H1 (cell line): Measurements from ENCODE around the gene DAGLA. TPM values are rescaled to one million over a fixed set of nuclear protein-coding genes. Genes with fewer than 3 reads are reported as not detected.

Source experiments
- CTCF ChIA-PET: fragments of 300-600 bp; sonication (Branson Sonifier 250); formaldehyde crosslinking; loops from one replicate; lab custom pipeline; 2021; ENCODE audit not compliant: partially characterized antibody; lab: Charles Lee
- POLR2A ChIA-PET: fragments of 300-600 bp; sonication (Branson Sonifier 250); formaldehyde crosslinking; loops from one replicate; lab custom pipeline; 2021; ENCODE audit warnings: inconsistent platforms; ENCODE audit not compliant: partially characterized antibody; lab: Charles Lee
- DNase-seq, 2 experiments: peaks; one replicate each; pipeline versions ENCODE4 v3.0.0 to v3.0.0-alpha.2; 2010 to 2022; ENCODE audit warnings: low spot score in 2 of 2, low read depth in 1 of 2, mixed read lengths in 1 of 2
- FAIRE-seq: peaks from 2 replicates; lab custom pipeline; 2011; peaks lifted over from hg19 to GRCh38; lab: Jason Lieb, UNC
- H2AFZ ChIP-seq: 2 replicates; pipeline ENCODE4 v1.8.1; 2012; ENCODE audit warnings: low read length, inconsistent platforms
- H2AK5ac ChIP-seq: 2 replicates; pipeline ENCODE4 v1.6.1; 2013; ENCODE audit warnings: low read depth, low read length
- H2BK120ac ChIP-seq: replicated peaks from 2 replicates; pipeline ENCODE3; 2013; ENCODE audit warnings: low read depth, low read length, inconsistent platforms
- H2BK12ac ChIP-seq: 2 replicates; pipeline ENCODE4 v1.6.1; 2013; ENCODE audit warnings: low read depth, low read length
- H2BK15ac ChIP-seq: 2 replicates; pipeline ENCODE4 v1.6.1; 2013; ENCODE audit warnings: low read length
- H2BK20ac ChIP-seq: 2 replicates; pipeline ENCODE4 v1.6.1; 2013; ENCODE audit warnings: low read length
- H2BK5ac ChIP-seq: 2 replicates; pipeline ENCODE4 v1.6.1; 2013; ENCODE audit warnings: low read depth, low read length
- H3K14ac ChIP-seq: 2 replicates; pipeline ENCODE4 v1.6.1; 2013; ENCODE audit warnings: inconsistent platforms; ENCODE audit not compliant: insufficient read length
- H3K18ac ChIP-seq: 2 replicates; pipeline ENCODE4 v1.6.1; 2013; ENCODE audit warnings: low read length; ENCODE audit errors: extremely low read depth
- H3K23ac ChIP-seq: 2 replicates; pipeline ENCODE4 v1.6.1; 2013; ENCODE audit warnings: inconsistent platforms; ENCODE audit not compliant: insufficient read length
- H3K23me2 ChIP-seq: 2 replicates; pipeline ENCODE4 v1.6.1; 2013; ENCODE audit warnings: low read depth, low read length
- H3K27ac ChIP-seq: 2 replicates; pipeline ENCODE4 v1.6.1; 2011; ENCODE audit warnings: low read depth, low read length, inconsistent platforms
- H3K27me3 ChIP-seq, 4 experiments: replicated peaks in 1 of 4; 1 replicate in 1 of 4; 2 replicates in 3 of 4; pipeline versions ENCODE4 v1.6.1 to v1.8.1; 2011 to 2013; ENCODE audit warnings: low read length in 3 of 4, mild to moderate bottlenecking in 3 of 4, inconsistent platforms in 2 of 4, mixed read lengths in 2 of 4, moderate library complexity in 1 of 4; ENCODE audit not compliant: control insufficient read depth in 3 of 4, insufficient read depth in 3 of 4; ENCODE audit errors: extremely low read depth in 1 of 4
- H3K36me3 ChIP-seq, 4 experiments: 2 replicates each; pipeline versions ENCODE4 v1.6.1 to v1.8.1; 2011 to 2013; ENCODE audit warnings: mild to moderate bottlenecking in 4 of 4, low read length in 3 of 4, moderate library complexity in 2 of 4, control low read depth in 1 of 4, inconsistent platforms in 1 of 4; ENCODE audit not compliant: insufficient read depth in 4 of 4, control insufficient read depth in 2 of 4
- H3K4ac ChIP-seq: replicated peaks from 2 replicates; pipeline ENCODE3; 2013; ENCODE audit warnings: low read length, low read depth, mixed read lengths, inconsistent platforms; ENCODE audit not compliant: insufficient read length
- H3K4me1 ChIP-seq, 4 experiments: replicated peaks in 1 of 4; 1 replicate in 1 of 4; 2 replicates in 3 of 4; pipeline versions ENCODE4 v1.6.1 to v1.8.1; 2011 to 2013; ENCODE audit warnings: low read length in 3 of 4, inconsistent platforms in 2 of 4, mixed read lengths in 1 of 4; ENCODE audit not compliant: insufficient read depth in 4 of 4, control insufficient read depth in 3 of 4
- H3K4me2 ChIP-seq, 2 experiments: 2 replicates each; pipeline versions ENCODE4 v1.6.1 to v1.8.1; 2011 to 2013; ENCODE audit warnings: low read depth in 2 of 2, low read length in 2 of 2, control low read depth in 1 of 2, inconsistent platforms in 1 of 2, mild to moderate bottlenecking in 1 of 2; ENCODE audit not compliant: insufficient read depth in 1 of 2
- H3K4me3 ChIP-seq, 4 experiments: fragments of 200-600, 300-600 bp in 1 of 4; sonication (generic), shearing (Covaris generic), sonication (Bioruptor Twin) in 1 of 4; 2 replicates each; pipeline versions ENCODE4 v1.5.1 to v1.8.1; 2011 to 2016; ENCODE audit warnings: low read length in 4 of 4, low read depth in 3 of 4, control low read depth in 2 of 4, inconsistent platforms in 2 of 4, mild to moderate bottlenecking in 2 of 4, mixed read lengths in 1 of 4, moderate library complexity in 1 of 4; ENCODE audit not compliant: insufficient read depth in 2 of 4; ENCODE audit errors: extremely low read depth in 1 of 4
- H3K56ac ChIP-seq: replicated peaks from 2 replicates; pipeline ENCODE3; 2013; ENCODE audit warnings: low read depth, mild to moderate bottlenecking, mixed read lengths, low read length, inconsistent platforms; ENCODE audit not compliant: insufficient read length
- H3K79me1 ChIP-seq: 2 replicates; pipeline ENCODE4 v1.6.1; 2013; ENCODE audit warnings: low read depth, low read length, control low read depth
- H3K79me2 ChIP-seq, 2 experiments: 2 replicates each; pipeline versions ENCODE4 v1.6.1 to v1.8.1; 2012 to 2013; ENCODE audit warnings: low read length in 2 of 2, mild to moderate bottlenecking in 2 of 2, inconsistent platforms in 1 of 2; ENCODE audit not compliant: insufficient read depth in 2 of 2, control insufficient read depth in 1 of 2
- H3K9ac ChIP-seq, 4 experiments: replicated peaks in 1 of 4; 1 replicate in 1 of 4; 2 replicates in 3 of 4; pipeline versions ENCODE4 v1.6.1 to v1.8.1; 2011 to 2013; ENCODE audit warnings: low read depth in 3 of 4, low read length in 3 of 4, control low read depth in 2 of 4, mild to moderate bottlenecking in 2 of 4, moderate library complexity in 2 of 4, inconsistent platforms in 1 of 4; ENCODE audit errors: extremely low read depth in 1 of 4
- H3K9me3 ChIP-seq, 2 experiments: 2 replicates each; pipeline versions ENCODE4 v1.6.1 to v1.8.1; 2012 to 2013; ENCODE audit warnings: mild to moderate bottlenecking in 2 of 2, moderate library complexity in 2 of 2, control low read depth in 1 of 2, inconsistent platforms in 1 of 2, low read depth in 1 of 2, low read length in 1 of 2, mixed read lengths in 1 of 2; ENCODE audit not compliant: insufficient read depth in 2 of 2
- H4K20me1 ChIP-seq, 2 experiments: replicated peaks in 1 of 2; 2 replicates each; pipeline versions ENCODE3 to v1.8.1; 2011 to 2013; ENCODE audit warnings: inconsistent platforms in 2 of 2, low read length in 2 of 2, mild to moderate bottlenecking in 1 of 2; ENCODE audit not compliant: insufficient read depth in 2 of 2, control insufficient read depth in 1 of 2
- H4K5ac ChIP-seq: 2 replicates; pipeline ENCODE4 v1.6.1; 2013; ENCODE audit warnings: low read length, low read depth, mixed read lengths, inconsistent platforms; ENCODE audit not compliant: insufficient read length
- H4K8ac ChIP-seq: 2 replicates; pipeline ENCODE4 v1.8.0; 2013; ENCODE audit warnings: mild to moderate bottlenecking, moderate library complexity, low read length, inconsistent platforms; ENCODE audit not compliant: insufficient read depth; ENCODE audit errors: extremely low read depth
- H4K91ac ChIP-seq: replicated peaks from 2 replicates; pipeline ENCODE3; 2013; ENCODE audit warnings: low read length, mixed read lengths, inconsistent platforms; ENCODE audit not compliant: insufficient read length
- BRCA1 ChIP-seq: IDR thresholded peaks from 2 replicates; pipeline ENCODE4 v1.6.1; 2012; ENCODE audit warnings: low read depth, low read length, improper control_type of control experiment
- CBX8 ChIP-seq: fragments of 300-800, 300-1000 bp; sonication (generic); IDR thresholded peaks from 2 replicates; pipeline ENCODE4 v1.7.1; 2016; ENCODE audit warnings: low read depth, low read length, borderline replicate concordance
- FOSL1 ChIP-seq: IDR thresholded peaks from 2 replicates; pipeline ENCODE4 v1.6.1; 2011; ENCODE audit warnings: mild to moderate bottlenecking, low read depth, low read length, moderate library complexity; ENCODE audit not compliant: insufficient read depth
- KDM1A ChIP-seq: fragments of 200-600, 300-600 bp; sonication (generic); IDR thresholded peaks from 2 replicates; pipeline ENCODE4 v1.7.1; 2016; ENCODE audit warnings: mild to moderate bottlenecking, low read length, borderline replicate concordance
- MAFK ChIP-seq: IDR thresholded peaks from 2 replicates; pipeline ENCODE4 v1.6.1; 2012; ENCODE audit warnings: low read depth, mild to moderate bottlenecking, improper control_type of control experiment, low read length
- POU5F1 ChIP-seq: IDR thresholded peaks from 2 replicates; pipeline ENCODE4 v1.6.1; 2011; ENCODE audit warnings: low read depth, mild to moderate bottlenecking, low read length, moderate library complexity
- SIN3A ChIP-seq, 2 experiments: IDR thresholded peaks in 1 of 2; conservative IDR thresholded peaks in 1 of 2; 2 replicates each; pipeline ENCODE4 v1.6.1; 2011 to 2012; ENCODE audit warnings: low read length in 2 of 2, improper control_type of control experiment in 1 of 2, low read depth in 1 of 2, mild to moderate bottlenecking in 1 of 2
- TBP ChIP-seq: IDR thresholded peaks from 2 replicates; pipeline ENCODE4 v1.6.1; 2011; ENCODE audit warnings: low read depth, low read length, improper control_type of control experiment
- TCF12 ChIP-seq: IDR thresholded peaks from 2 replicates; pipeline ENCODE4 v1.6.1; 2011; ENCODE audit warnings: low read depth, mild to moderate bottlenecking, low read length
- WGBS, 2 experiments: shearing (Covaris generic) in 1 of 2; methylation state at CpG; one replicate each; pipeline versions ENCODE4 v1.1.6 to v1.1.7; 2013 to 2015; ENCODE audit warnings: low lambda C conversion rate in 2 of 2, mixed read lengths in 2 of 2, inconsistent platforms in 1 of 2, low coverage in 1 of 2, missing lambda C conversion rate in 1 of 2; ENCODE audit not compliant: insufficient replicate concordance in 2 of 2, insufficient coverage in 1 of 2, insufficient read length in 1 of 2; ENCODE audit errors: extremely low coverage in 1 of 2, missing lambda C conversion rate in 1 of 2; 5-methylcytosine and 5-hydroxymethylcytosine counted together
- polyA plus RNA-seq, 7 experiments: library from polyadenylated mRNA; depleted of rRNA in 3 of 7; stranded (reverse) in 5 of 7; unstranded in 2 of 7; fragments of >200 nt in 5 of 7; fragments of 200-250 nt in 2 of 7; gene quantifications; 1 replicate in 5 of 7; 2 replicates in 1 of 7; 4 replicates in 1 of 7; pipeline versions ENCODE4 v1.2.1 to v1.2.3, GENCODE V29; 2011 to 2013; ENCODE audit warnings: missing spikeins in 2 of 7, mixed read lengths in 2 of 7
- total RNA-seq: library from RNA; stranded (reverse); fragmentation: NEBNext Ultra II Directional; extraction: Animal tissue kit (Norgen Biotek cat#: 25700); gene quantifications from 2 replicates; pipeline ENCODE4 v1.2.1, GENCODE V29; 2021
- TF ChIP-seq, protein P1 (sequence below), 3 experiments: IDR thresholded peaks; 1 replicate in 2 of 3; 2 replicates in 1 of 3; pipeline versions ENCODE4 v1.5.1 to v1.6.1; 2011; ENCODE audit warnings: low read length in 3 of 3, mild to moderate bottlenecking in 3 of 3, inconsistent platforms in 2 of 3, low read depth in 1 of 3, moderate library complexity in 1 of 3; ENCODE audit not compliant: insufficient read depth in 1 of 3; ENCODE audit errors: control extremely low read depth in 1 of 3
- TF ChIP-seq, protein P2 (sequence below): IDR thresholded peaks from 2 replicates; pipeline ENCODE4 v1.6.1; 2012; ENCODE audit warnings: inconsistent platforms

DAGLA gene
- total and polyA plus RNA-seq, 2 of the 8 experiments (the other 6 are each of a cell fraction or from before 2014, with no cell fraction given), result 3.6 to 6.6 TPM

DNA sequence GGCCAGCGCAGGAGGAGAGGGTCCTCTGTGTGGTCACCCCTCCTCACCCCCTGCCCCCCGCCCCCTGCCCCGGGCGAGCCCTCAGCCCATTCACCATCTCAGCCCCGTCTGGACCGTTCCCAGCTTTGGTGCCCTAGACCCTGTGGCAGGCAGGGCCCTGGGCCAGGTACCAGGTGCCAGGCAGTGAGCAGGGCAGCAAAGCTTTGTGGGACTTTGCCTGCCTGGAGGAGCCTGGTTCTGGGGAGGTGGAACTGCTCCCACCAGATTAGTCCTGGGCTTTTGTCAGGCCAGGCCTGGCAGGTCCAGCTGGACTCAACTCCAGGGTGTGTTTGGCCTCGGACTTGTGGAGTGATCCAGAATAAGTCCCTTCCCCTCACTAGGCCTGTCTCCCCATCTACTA, 58.6 kb downstream of the DAGLA start:
- Histone ChIP-seq H4K8ac (no peak overlapping the region), H3K27ac (no peak overlapping the region), H2AK5ac (no peak overlapping the region), H3K36me3 (peaks cover 0 to 13% (median 0%) of the 10 kb centered on the region in 4 experiments; a peak in 3 of 8 replicates), H3K79me1 (no peaks in the 10 kb centered on the region), H2BK12ac (no peak overlapping the region), H3K14ac (no peak overlapping the region), H3K79me2 (no peaks in the 10 kb centered on the region), H4K20me1 (peaks cover 0 to 3% of the 10 kb centered on the region in 2 experiments), H2BK120ac (no peak overlapping the region), H3K27me3 (no peaks in the 10 kb centered on the region), H3K4ac (no peak overlapping the region), H4K91ac (no peak overlapping the region), H3K4me1 (no peaks in the 10 kb centered on the region; a peak in 2 of 7 replicates), H3K4me2 (no peak overlapping the region), H3K9ac (no peak overlapping the region), H3K9me3 (no peaks in the 10 kb centered on the region), H3K23ac (no peak overlapping the region), H2BK15ac (no peak overlapping the region), H3K18ac (no peak overlapping the region), H2BK5ac (no peak overlapping the region), H4K5ac (no peak overlapping the region), H3K4me3 (no peak overlapping the region), H2AFZ (no peak overlapping the region), H2BK20ac (no peak overlapping the region), H3K23me2 (no peaks in the 10 kb centered on the region), H3K56ac (no peak overlapping the region)
- DNase-seq, result no peak
- 81% methylated on average over 2 of the region's 7 CpGs; no CpG with 5 or more reads in 1 of the 2 experiments for WGBS, 2 experiments
- TF ChIP-seq POU5F1, result no peak
- TF ChIP-seq BRCA1, result no peak
- no peak for TF ChIP-seq TCF12
- TF ChIP-seq, protein P1, sequence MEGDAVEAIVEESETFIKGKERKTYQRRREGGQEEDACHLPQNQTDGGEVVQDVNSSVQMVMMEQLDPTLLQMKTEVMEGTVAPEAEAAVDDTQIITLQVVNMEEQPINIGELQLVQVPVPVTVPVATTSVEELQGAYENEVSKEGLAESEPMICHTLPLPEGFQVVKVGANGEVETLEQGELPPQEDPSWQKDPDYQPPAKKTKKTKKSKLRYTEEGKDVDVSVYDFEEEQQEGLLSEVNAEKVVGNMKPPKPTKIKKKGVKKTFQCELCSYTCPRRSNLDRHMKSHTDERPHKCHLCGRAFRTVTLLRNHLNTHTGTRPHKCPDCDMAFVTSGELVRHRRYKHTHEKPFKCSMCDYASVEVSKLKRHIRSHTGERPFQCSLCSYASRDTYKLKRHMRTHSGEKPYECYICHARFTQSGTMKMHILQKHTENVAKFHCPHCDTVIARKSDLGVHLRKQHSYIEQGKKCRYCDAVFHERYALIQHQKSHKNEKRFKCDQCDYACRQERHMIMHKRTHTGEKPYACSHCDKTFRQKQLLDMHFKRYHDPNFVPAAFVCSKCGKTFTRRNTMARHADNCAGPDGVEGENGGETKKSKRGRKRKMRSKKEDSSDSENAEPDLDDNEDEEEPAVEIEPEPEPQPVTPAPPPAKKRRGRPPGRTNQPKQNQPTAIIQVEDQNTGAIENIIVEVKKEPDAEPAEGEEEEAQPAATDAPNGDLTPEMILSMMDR (IDR thresholded peaks at IDR 0.05; ENCODE audit: control extremely low read depth in 1 of 3, insufficient read depth in 1 of 3, low read depth in 1 of 3, low read length in 3 of 3), result no peak
- TF ChIP-seq, protein P2, sequence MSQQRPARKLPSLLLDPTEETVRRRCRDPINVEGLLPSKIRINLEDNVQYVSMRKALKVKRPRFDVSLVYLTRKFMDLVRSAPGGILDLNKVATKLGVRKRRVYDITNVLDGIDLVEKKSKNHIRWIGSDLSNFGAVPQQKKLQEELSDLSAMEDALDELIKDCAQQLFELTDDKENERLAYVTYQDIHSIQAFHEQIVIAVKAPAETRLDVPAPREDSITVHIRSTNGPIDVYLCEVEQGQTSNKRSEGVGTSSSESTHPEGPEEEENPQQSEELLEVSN, result no peak
- TF ChIP-seq CBX8, result no peak
- no peak for TF ChIP-seq SIN3A (conservative IDR thresholded peaks at IDR 0.05 in 1 of 2, IDR thresholded peaks at IDR 0.05 in 1 of 2; ENCODE audit: low read depth in 1 of 2, low read length in 2 of 2)
- TF ChIP-seq MAFK, result no peak
- TF ChIP-seq TBP, result no peak
- no peak for TF ChIP-seq FOSL1
- no peak for TF ChIP-seq KDM1A
- FAIRE-seq, result no peak
- CTCF ChIA-PET, result interaction anchor here (0.9 to 10.9 kb wide), 14 partner anchors 9 to 101 kb away, joined by 3 to 127 read pairs (median 4); no protein-coding TSS in a partner anchor
- POLR2A ChIA-PET, result interaction anchor here (0.7 to 1.2 kb wide), 3 partner anchors 11 to 72 kb away, joined by 3 to 7 read pairs (median 4); no protein-coding TSS in a partner anchor
